Activated B cell treated with CpG ODN at 0.5 μM for 24 hours (primary cell): ENCODE results near the gene IL19. TPM values are rescaled to one million over a fixed set of nuclear protein-coding genes. Genes with fewer than 3 reads are reported as not detected.

Experiments used
- ATAC-seq: fragments of 200-7000 bp; cut with Tn5 transposase; one replicate; pipeline ENCODE4 v1.10.0; 2021; ENCODE audit warnings: low read depth, mild to moderate bottlenecking, moderate library complexity
- CTCF ChIA-PET: fragments of 350-600 bp; sonication (Branson Sonifier 250); formaldehyde crosslinking; loops from one replicate; lab custom pipeline; 2021; ENCODE audit warnings: antibody characterized with exemption; lab: Charles Lee
- POLR2A ChIA-PET: fragments of 350-600 bp; sonication (Branson Sonifier 250); formaldehyde crosslinking; loops from one replicate; lab custom pipeline; 2021; ENCODE audit warnings: antibody characterized with exemption; lab: Charles Lee
- DNase-seq: peaks from one replicate; pipeline ENCODE4 v3.0.0; 2022
- H3K27ac Mint-ChIP-seq: one replicate; pipeline ENCODE4 v1.8.0; 2020; ENCODE audit warnings: mixed read lengths
- H3K27me3 Mint-ChIP-seq: one replicate; pipeline ENCODE4 v1.8.0; 2021; ENCODE audit warnings: mixed read lengths
- H3K36me3 Mint-ChIP-seq: one replicate; pipeline ENCODE4 v1.8.0; 2021; ENCODE audit warnings: low read depth, mixed read lengths
- H3K4me1 Mint-ChIP-seq: one replicate; pipeline ENCODE4 v1.8.0; 2021; ENCODE audit warnings: mixed read lengths
- H3K4me3 Mint-ChIP-seq: one replicate; pipeline ENCODE4 v1.8.0; 2020; ENCODE audit warnings: mild to moderate bottlenecking, mixed read lengths
- H3K9me3 Mint-ChIP-seq: one replicate; pipeline ENCODE4 v1.8.0; 2020; ENCODE audit warnings: mixed read lengths
- CTCF ChIP-seq: fragments of 200-600 bp; IDR thresholded peaks from one replicate; pipeline ENCODE4 v1.8.0; 2022; ENCODE audit warnings: antibody characterized with exemption, mild to moderate bottlenecking
- intact Hi-C: fragments of 100-400 bp; cut with micrococcal nuclease; formaldehyde crosslinking; loops from one replicate; pipeline ENCODE4 v1.15.1; 2024
- total RNA-seq: library from RNA; stranded (reverse); gene quantifications from 2 replicates; pipeline ENCODE4 v1.2.3, GENCODE V29; 2022

Gene IL19
- total RNA-seq, 1 donor from 2014 or later, result not detected

GRCh38 chr1:206735553-206736031 lies 35.0 kb upstream of the IL19 start:
- Mint-ChIP-seq H3K27me3 (no peaks in the 10 kb centered on the region), H3K4me1 (peaks cover 51% of the 10 kb centered on the region), H3K36me3 (peaks cover 48% of the 10 kb centered on the region), H3K27ac (no peak overlapping the region), H3K9me3 (no peaks in the 10 kb centered on the region), H3K4me3 (no peak overlapping the region)
- ChIA-PET CTCF (interaction anchor here (1.0 to 7.6 kb wide), 22 partner anchors 33 to 246 kb away, joined by 3 to 252 read pairs (median 9); partner anchors contain the start of genes DYRK3 and IL19), POLR2A (interaction anchor here (0.9 to 2.6 kb wide), 8 partner anchors 34 to 247 kb away, joined by 3 to 18 read pairs (median 6); partner anchors contain the start of gene IL19)
- no peak for TF ChIP-seq CTCF
- no peak for DNase-seq
- intact Hi-C loops, result loop anchor here (2.0 kb wide), 1 partner anchor 121 kb away; no protein-coding TSS in a partner anchor
- ATAC-seq, result no peak

- intact Hi-C loops, result no loop called here
- Mint-ChIP-seq H3K4me3 (no peak overlapping the region), H3K27me3 (no peaks in the 10 kb centered on the region), H3K9me3 (no peaks in the 10 kb centered on the region), H3K36me3 (peaks cover 35% of the 10 kb centered on the region), H3K27ac (peak overlapping the region; percentile 83), H3K4me1 (peaks cover 67% of the 10 kb centered on the region)
- no peak for TF ChIP-seq CTCF
- ATAC-seq, result no peak
- ChIA-PET POLR2A (interaction anchor here (0.6 to 2.6 kb wide), 4 partner anchors 49 to 184 kb away, joined by 3 to 18 read pairs (median 6); no protein-coding TSS in a partner anchor), CTCF (interaction anchor here (0.7 to 7.6 kb wide), 11 partner anchors 10 to 195 kb away, joined by 3 to 252 read pairs (median 4); partner anchors contain the start of genes IL19 and IL20)
- no peak for DNase-seq
Observed at GRCh38 chr1:206736878-206737728, 33.5 kb upstream of the IL19 start.

- H3K27ac Mint-ChIP-seq, result peak overlapping the region; percentile 83
- H3K9me3 Mint-ChIP-seq, result no peaks in the 10 kb centered on the region
- POLR2A ChIA-PET, result interaction anchor here (1.0 to 1.1 kb wide), 2 partner anchors 32 to 65 kb away, joined by 3 to 4 read pairs; no protein-coding TSS in a partner anchor
- no peaks in the 10 kb centered on the region for H3K27me3 Mint-ChIP-seq
- H3K4me1 Mint-ChIP-seq, result peaks cover 73% of the 10 kb centered on the region
- TF ChIP-seq CTCF, result no peak
- H3K4me3 Mint-ChIP-seq, result no peak overlapping the region
- H3K36me3 Mint-ChIP-seq, result peaks cover 28% of the 10 kb centered on the region
- intact Hi-C loops, result no loop called here
- CTCF ChIA-PET, result interaction anchor here (1.0 to 7.6 kb wide), 5 partner anchors 11 to 176 kb away, joined by 3 to 252 read pairs (median 4); partner anchors contain the start of gene IL20
- DNase-seq (no peak), ATAC-seq (no peak)
Observed at GRCh38 chr1:206737729-206738201, 32.8 kb upstream of the IL19 start.

- ATAC-seq (no peak), DNase-seq (no peak)
- Mint-ChIP-seq H3K4me1 (peaks cover 81% of the 10 kb centered on the region), H3K36me3 (peaks cover 20% of the 10 kb centered on the region), H3K9me3 (no peaks in the 10 kb centered on the region), H3K27me3 (no peaks in the 10 kb centered on the region), H3K27ac (peak overlapping the region; percentile 83), H3K4me3 (peak overlapping the region; percentile 58)
- intact Hi-C loops, result loop anchor here (1.0 kb wide), 5 partner anchors 28 to 70 kb away; no protein-coding TSS in a partner anchor
- CTCF ChIA-PET, result interaction anchor here (1.0 to 7.6 kb wide), 11 partner anchors 12 to 193 kb away, joined by 3 to 252 read pairs (median 4); partner anchors contain the start of gene IL20
- no peak for TF ChIP-seq CTCF
- POLR2A ChIA-PET, result interaction anchor here (0.9 to 2.0 kb wide), 13 partner anchors 28 to 192 kb away, joined by 3 to 18 read pairs (median 4); partner anchors contain the start of genes EIF2D and FCMR
Observed at GRCh38 chr1:206738370-206739366, 31.9 kb upstream of the IL19 start.
